ENCODE measurements around the gene CROCC.

CROCC gene

GRCh38 chr1:17017435-17017834 is 95.7 kb downstream of the CROCC start:
- no peak for ATAC-seq
- no peak for TF ChIP-seq ZNF8 (CRISPR knock-in tag; IDR thresholded peaks at IDR 0.05)
- no peak for TF ChIP-seq ARNTL (CRISPR knock-in tag; IDR thresholded peaks at IDR 0.05; ENCODE audit: borderline replicate concordance, low read depth)
- TF ChIP-seq BACH2 (CRISPR knock-in tag; IDR thresholded peaks at IDR 0.05; ENCODE audit: borderline replicate concordance) = no peak
- TF ChIP-seq ZNF70 (CRISPR knock-in tag; IDR thresholded peaks at IDR 0.05) = no peak
- no peak for TF ChIP-seq POU6F1 (CRISPR knock-in tag; IDR thresholded peaks at IDR 0.05; ENCODE audit: borderline replicate concordance, low read depth)
- TF ChIP-seq ZFP3 (CRISPR knock-in tag; IDR thresholded peaks at IDR 0.05) = no peak
- TF ChIP-seq ZNF565 (CRISPR knock-in tag; conservative IDR thresholded peaks at IDR 0.05; ENCODE audit: low read depth) = no peak
- no peak for TF ChIP-seq PATZ1 (CRISPR knock-in tag; IDR thresholded peaks at IDR 0.05; ENCODE audit: borderline replicate concordance)
- no peak for TF ChIP-seq PPARA (CRISPR knock-in tag; IDR thresholded peaks at IDR 0.05; ENCODE audit: borderline replicate concordance)
- TF ChIP-seq TCF4 (CRISPR knock-in tag; IDR thresholded peaks at IDR 0.05; ENCODE audit: borderline replicate concordance) = no peak
- no peak for TF ChIP-seq GLIS3 (CRISPR knock-in tag; IDR thresholded peaks at IDR 0.05)
- no peak for TF ChIP-seq ESRRG (CRISPR knock-in tag; IDR thresholded peaks at IDR 0.05)

- no peak for ATAC-seq
- TF ChIP-seq ESRRG (CRISPR knock-in tag; IDR thresholded peaks at IDR 0.05) (no peak), POU6F1 (CRISPR knock-in tag; IDR thresholded peaks at IDR 0.05; ENCODE audit: borderline replicate concordance, low read depth) (no peak), PATZ1 (CRISPR knock-in tag; IDR thresholded peaks at IDR 0.05; ENCODE audit: borderline replicate concordance) (no peak), ZFP3 (CRISPR knock-in tag; IDR thresholded peaks at IDR 0.05) (no peak), OSR1 (CRISPR knock-in tag; IDR thresholded peaks at IDR 0.05) (no peak), TOX (CRISPR knock-in tag; IDR thresholded peaks at IDR 0.05; ENCODE audit: borderline replicate concordance) (no peak), TCF4 (CRISPR knock-in tag; IDR thresholded peaks at IDR 0.05; ENCODE audit: borderline replicate concordance) (no peak), ZNF8 (CRISPR knock-in tag; IDR thresholded peaks at IDR 0.05) (no peak), CSRNP3 (CRISPR knock-in tag; IDR thresholded peaks at IDR 0.05) (no peak), ZNF565 (CRISPR knock-in tag; conservative IDR thresholded peaks at IDR 0.05; ENCODE audit: low read depth) (no peak), RARB (CRISPR knock-in tag; IDR thresholded peaks at IDR 0.05) (no peak), SNAI2 (CRISPR knock-in tag; IDR thresholded peaks at IDR 0.05) (no peak), ZFP30 (CRISPR knock-in tag; IDR thresholded peaks at IDR 0.05) (no peak)
Observed at GRCh38 chr1:17018849-17019248, 97.1 kb downstream of the CROCC start.

GRCh38 chr1:17020502-17020901 is 98.8 kb downstream of the CROCC start:
- ATAC-seq = no peak
- TF ChIP-seq ZNF8 (CRISPR knock-in tag; IDR thresholded peaks at IDR 0.05) = no peak

GRCh38 chr1:17021896-17022295 is 100.2 kb downstream of the CROCC start:
- ATAC-seq = no peak
- no peak for TF ChIP-seq RARB (CRISPR knock-in tag; IDR thresholded peaks at IDR 0.05)
- TF ChIP-seq ZFP3 (CRISPR knock-in tag; IDR thresholded peaks at IDR 0.05) = no peak
- TF ChIP-seq CSDC2 (CRISPR knock-in tag; IDR thresholded peaks at IDR 0.05) = no peak
- no peak for TF ChIP-seq TSHZ2 (CRISPR knock-in tag; IDR thresholded peaks at IDR 0.05)
- no peak for TF ChIP-seq ZFP30 (CRISPR knock-in tag; IDR thresholded peaks at IDR 0.05)
- no peak for TF ChIP-seq ESRRG (CRISPR knock-in tag; IDR thresholded peaks at IDR 0.05)
- no peak for TF ChIP-seq ARNTL (CRISPR knock-in tag; IDR thresholded peaks at IDR 0.05; ENCODE audit: borderline replicate concordance, low read depth)
- no peak for TF ChIP-seq ZNF565 (CRISPR knock-in tag; conservative IDR thresholded peaks at IDR 0.05; ENCODE audit: low read depth)
- no peak for TF ChIP-seq PATZ1 (CRISPR knock-in tag; IDR thresholded peaks at IDR 0.05; ENCODE audit: borderline replicate concordance)

Measured in SK-N-SH treated with all-trans-retinoic acid at 6 μM for 48 hours (cell line).